B cell (primary cell): ENCODE results near the gene PGS1. TPM values are rescaled to one million over a fixed set of nuclear protein-coding genes. Genes with fewer than 3 reads are reported as not detected.

Experiments used
- ATAC-seq: fragments of 200-7000 bp; cut with Tn5 transposase; one replicate; pipeline ENCODE4 v1.10.0; 2021; ENCODE audit warnings: low read depth, mild to moderate bottlenecking, moderate number of reproducible peaks, moderate library complexity
- CTCF ChIA-PET: fragments of 350-600 bp; sonication (Branson Sonifier 250); formaldehyde crosslinking; loops from one replicate; lab custom pipeline; 2021; ENCODE audit warnings: antibody characterized with exemption, inconsistent platforms; lab: Charles Lee
- POLR2A ChIA-PET: fragments of 350-600 bp; sonication (Branson Sonifier 250); formaldehyde crosslinking; loops from one replicate; lab custom pipeline; 2021; ENCODE audit warnings: antibody characterized with exemption; lab: Charles Lee
- DNase-seq: peaks from one replicate; pipeline ENCODE4 v3.0.0; 2013
- H2AFZ ChIP-seq: 2 replicates; pipeline ENCODE4 v1.6.1; 2012; ENCODE audit warnings: mild to moderate bottlenecking, low read depth, low read length; ENCODE audit not compliant: insufficient read depth, poor library complexity, severe bottlenecking
- H3K27ac ChIP-seq, 2 donors: 1 replicate in 1 of 2; 2 replicates in 1 of 2; pipeline ENCODE4 v1.5.1; 2012 to 2013; ENCODE audit warnings: low read length in 2 of 2, mild to moderate bottlenecking in 2 of 2, moderate library complexity in 1 of 2
- H3K27me3 ChIP-seq, 4 experiments: fragments of 200-600 bp in 1 of 4; sonication (generic) in 1 of 4; replicated peaks in 1 of 4; 1 replicate in 2 of 4; 2 replicates in 2 of 4; pipeline versions ENCODE4 v1.6.1 to v1.7.0; 2013 to 2016; ENCODE audit warnings: low read length in 3 of 4, mild to moderate bottlenecking in 2 of 4, mixed read lengths in 1 of 4, moderate library complexity in 1 of 4; ENCODE audit not compliant: insufficient read depth in 4 of 4, control insufficient read depth in 3 of 4; ENCODE audit errors: control extremely low read depth in 1 of 4
- H3K36me3 ChIP-seq, 2 experiments: replicated peaks in 1 of 2; 1 replicate in 1 of 2; 2 replicates in 1 of 2; pipeline versions ENCODE4 v1.6.1 to v1.7.1; 2013; ENCODE audit warnings: low read length in 1 of 2; ENCODE audit not compliant: insufficient read depth in 2 of 2, control insufficient read depth in 1 of 2; ENCODE audit errors: control extremely low read depth in 1 of 2, extremely low read depth in 1 of 2
- H3K4me1 ChIP-seq, 2 donors: fragments of 200-600 bp in 1 of 2; sonication (generic) in 1 of 2; 1 replicate in 1 of 2; 2 replicates in 1 of 2; pipeline versions ENCODE4 v1.5.1 to v1.6.1; 2013 to 2017; ENCODE audit warnings: low read length in 2 of 2; ENCODE audit not compliant: control insufficient read depth in 2 of 2, insufficient read depth in 2 of 2
- H3K4me2 ChIP-seq: replicated peaks from 2 replicates; pipeline ENCODE3; 2012; ENCODE audit warnings: mild to moderate bottlenecking, low read depth, low read length; ENCODE audit not compliant: poor library complexity, severe bottlenecking
- H3K4me3 ChIP-seq, 5 experiments: fragments of 200-600 bp in 1 of 5; sonication (generic) in 1 of 5; 1 replicate in 3 of 5; 2 replicates in 2 of 5; pipeline versions ENCODE4 v1.5.1 to v1.7.0; 2011 to 2016; ENCODE audit warnings: low read length in 4 of 5, mild to moderate bottlenecking in 4 of 5, low read depth in 2 of 5, control low read depth in 1 of 5, moderate library complexity in 1 of 5; ENCODE audit not compliant: insufficient read depth in 1 of 5; ENCODE audit errors: control extremely low read depth in 1 of 5, extremely low read depth in 1 of 5
- H3K79me2 ChIP-seq: fragments of 200-600 bp; sonication (generic); one replicate; pipeline ENCODE4 v1.6.0; 2016; ENCODE audit warnings: low read length; ENCODE audit not compliant: control insufficient read depth, insufficient read depth
- H3K9ac ChIP-seq: fragments of 200-600 bp; sonication (generic); 2 replicates; pipeline ENCODE4 v1.6.1; 2017; ENCODE audit warnings: mild to moderate bottlenecking, low read length, moderate library complexity
- H3K9me3 ChIP-seq, 3 donors: one replicate each; pipeline versions ENCODE4 v1.6.1 to v1.7.1; 2013; ENCODE audit warnings: low read length in 2 of 3; ENCODE audit not compliant: control insufficient read depth in 2 of 3, insufficient read depth in 1 of 3; ENCODE audit errors: control extremely low read depth in 1 of 3
- H4K20me1 ChIP-seq: 2 replicates; pipeline ENCODE4 v1.6.0; 2012; ENCODE audit warnings: mild to moderate bottlenecking, low read length; ENCODE audit not compliant: insufficient read depth, control insufficient read depth, poor library complexity, severe bottlenecking
- H3K27ac Mint-ChIP-seq: one replicate; pipeline ENCODE4 v1.8.0; 2021; ENCODE audit warnings: mixed read lengths
- H3K27me3 Mint-ChIP-seq: one replicate; pipeline ENCODE4 v1.8.0; 2021; ENCODE audit warnings: mixed read lengths
- H3K4me1 Mint-ChIP-seq: one replicate; pipeline ENCODE4 v1.8.0; 2021; ENCODE audit warnings: mixed read lengths
- H3K4me3 Mint-ChIP-seq: one replicate; pipeline ENCODE4 v1.8.0; 2021; ENCODE audit warnings: mixed read lengths
- H3K9me3 Mint-ChIP-seq: one replicate; pipeline ENCODE4 v1.8.0; 2022; ENCODE audit warnings: mixed read lengths; ENCODE audit not compliant: insufficient read depth
- EZH2 ChIP-seq: IDR thresholded peaks from 2 replicates; pipeline ENCODE4 v1.6.1; 2012; ENCODE audit warnings: borderline replicate concordance, low read depth, mild to moderate bottlenecking, moderate library complexity, low read length; ENCODE audit not compliant: insufficient read depth, poor library complexity, severe bottlenecking
- WGBS: methylation state at CpG from one replicate; pipeline ENCODE4 v1.1.5; 2013; ENCODE audit warnings: missing lambda C conversion rate; ENCODE audit not compliant: insufficient coverage; 5-methylcytosine and 5-hydroxymethylcytosine counted together
- intact Hi-C: fragments of 100-400 bp; cut with micrococcal nuclease; formaldehyde crosslinking; loops from one replicate; pipeline ENCODE4 v1.10.0; 2022
- polyA plus RNA-seq: library from polyadenylated mRNA; depleted of rRNA; stranded (reverse); fragments of >200 nt; gene quantifications from 2 replicates; pipeline ENCODE4 v1.2.3, GENCODE V29; 2012
- total RNA-seq, 2 donors: library from RNA; stranded (reverse); fragments of 120-200 nt in 1 of 2; gene quantifications; 1 replicate in 1 of 2; 2 replicates in 1 of 2; pipeline versions ENCODE4 v1.2.3 to v1.2.4, GENCODE V29; 2013 to 2022
- TF ChIP-seq, protein P1 (sequence below): fragments of 200-600 bp; IDR thresholded peaks from one replicate; pipeline ENCODE4 v1.8.0; 2022; ENCODE audit warnings: antibody characterized with exemption, mild to moderate bottlenecking

The PGS1 gene
- total and polyA plus RNA-seq, 2 donors (not counting 1 experiment from before 2014, with no cell fraction given) = 85.1 to 88.3 TPM

DNA sequence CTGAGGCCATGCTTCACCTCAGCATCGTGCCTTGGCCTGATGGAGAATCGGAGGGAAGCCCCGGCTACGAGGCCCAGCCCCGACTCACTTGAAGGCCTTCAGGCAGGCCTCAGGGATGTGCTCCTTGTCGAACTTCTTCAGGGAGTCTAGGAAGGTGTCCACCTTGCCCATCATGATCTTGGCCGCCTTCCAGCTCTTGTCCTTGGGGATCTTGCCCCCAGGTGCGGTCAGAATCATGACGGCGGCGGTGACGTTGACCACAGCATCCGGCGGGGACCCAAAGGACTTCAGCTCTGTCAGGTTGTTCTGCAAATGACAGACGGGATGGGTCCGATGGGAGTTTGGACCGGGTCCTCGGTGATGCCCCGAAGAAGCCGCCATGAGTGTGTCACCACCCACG, 81.2 kb downstream of the PGS1 start:
- TF ChIP-seq, protein P1, sequence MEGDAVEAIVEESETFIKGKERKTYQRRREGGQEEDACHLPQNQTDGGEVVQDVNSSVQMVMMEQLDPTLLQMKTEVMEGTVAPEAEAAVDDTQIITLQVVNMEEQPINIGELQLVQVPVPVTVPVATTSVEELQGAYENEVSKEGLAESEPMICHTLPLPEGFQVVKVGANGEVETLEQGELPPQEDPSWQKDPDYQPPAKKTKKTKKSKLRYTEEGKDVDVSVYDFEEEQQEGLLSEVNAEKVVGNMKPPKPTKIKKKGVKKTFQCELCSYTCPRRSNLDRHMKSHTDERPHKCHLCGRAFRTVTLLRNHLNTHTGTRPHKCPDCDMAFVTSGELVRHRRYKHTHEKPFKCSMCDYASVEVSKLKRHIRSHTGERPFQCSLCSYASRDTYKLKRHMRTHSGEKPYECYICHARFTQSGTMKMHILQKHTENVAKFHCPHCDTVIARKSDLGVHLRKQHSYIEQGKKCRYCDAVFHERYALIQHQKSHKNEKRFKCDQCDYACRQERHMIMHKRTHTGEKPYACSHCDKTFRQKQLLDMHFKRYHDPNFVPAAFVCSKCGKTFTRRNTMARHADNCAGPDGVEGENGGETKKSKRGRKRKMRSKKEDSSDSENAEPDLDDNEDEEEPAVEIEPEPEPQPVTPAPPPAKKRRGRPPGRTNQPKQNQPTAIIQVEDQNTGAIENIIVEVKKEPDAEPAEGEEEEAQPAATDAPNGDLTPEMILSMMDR = no peak
- no peak for TF ChIP-seq EZH2
- Histone ChIP-seq H4K20me1 (no peaks in the 10 kb centered on the region), H3K4me2 (no peak overlapping the region), H3K4me3 (no peak overlapping the region), H3K79me2 (no peaks in the 10 kb centered on the region), H3K4me1 (no peaks in the 10 kb centered on the region), H3K9me3 (peaks cover 0 to 4% (median 0%) of the 10 kb centered on the region in 3 donors), H3K27me3 (no peaks in the 10 kb centered on the region), H2AFZ (no peak overlapping the region), H3K9ac (no peak overlapping the region), H3K27ac (no peak overlapping the region), H3K36me3 (no peaks in the 10 kb centered on the region)
- 94% methylated on average over 21 of the region's 21 CpGs for WGBS
- H3K4me1 Mint-ChIP-seq = no peaks in the 10 kb centered on the region
- no peak overlapping the region for H3K4me3 Mint-ChIP-seq
- H3K9me3 Mint-ChIP-seq = no peaks in the 10 kb centered on the region
- H3K27me3 Mint-ChIP-seq = no peaks in the 10 kb centered on the region
- ATAC-seq (no peak), DNase-seq (no peak)
- intact Hi-C loops = no loop called here
- H3K27ac Mint-ChIP-seq = no peak overlapping the region
- POLR2A ChIA-PET = no interaction called here
- CTCF ChIA-PET = no interaction called here

DNA sequence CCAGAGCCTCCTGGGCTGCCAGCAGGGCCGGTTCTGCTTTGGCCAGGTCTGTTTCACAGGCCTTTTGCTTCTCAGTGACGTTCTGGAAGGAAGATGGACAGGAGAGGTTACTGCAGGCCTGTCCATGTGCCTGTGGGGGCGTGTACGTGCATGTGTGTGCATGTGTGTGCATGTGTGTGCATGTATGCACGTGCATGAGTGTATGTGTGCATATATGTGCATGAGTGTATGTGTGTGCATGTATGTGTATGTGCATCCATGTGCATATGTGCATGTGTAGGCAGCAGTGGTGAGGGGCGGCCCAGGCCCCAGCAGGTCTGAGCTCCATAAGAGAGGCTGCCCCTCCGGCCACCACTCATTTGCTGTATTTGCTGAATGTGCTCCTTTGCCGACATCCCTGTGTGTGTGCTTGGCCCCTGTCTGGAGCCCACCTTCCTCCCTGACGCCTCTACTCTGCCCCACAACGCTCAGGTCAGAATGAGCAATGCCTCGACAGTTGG, 81.8 kb downstream of the PGS1 start:
- Histone ChIP-seq H3K9ac (no peak overlapping the region), H3K4me1 (no peaks in the 10 kb centered on the region), H4K20me1 (no peaks in the 10 kb centered on the region), H3K27ac (no peak overlapping the region), H3K27me3 (no peaks in the 10 kb centered on the region), H3K79me2 (no peaks in the 10 kb centered on the region), H3K9me3 (peaks cover 0 to 5% (median 0%) of the 10 kb centered on the region in 3 donors), H3K4me2 (no peak overlapping the region), H3K4me3 (no peak overlapping the region), H3K36me3 (no peaks in the 10 kb centered on the region), H2AFZ (no peak overlapping the region)
- CTCF ChIA-PET = no interaction called here
- H3K27me3 Mint-ChIP-seq = no peaks in the 10 kb centered on the region
- H3K4me3 Mint-ChIP-seq = no peak overlapping the region
- WGBS = 76% methylated on average over 8 of the region's 11 CpGs
- intact Hi-C loops = no loop called here
- H3K27ac Mint-ChIP-seq = no peak overlapping the region
- POLR2A ChIA-PET = no interaction called here
- no peaks in the 10 kb centered on the region for H3K9me3 Mint-ChIP-seq
- DNase-seq = no peak
- ATAC-seq = no peak
- TF ChIP-seq, protein P1 = no peak
- no peak for TF ChIP-seq EZH2
- H3K4me1 Mint-ChIP-seq = no peaks in the 10 kb centered on the region
